ENCODE measurements around the gene KCNK17. TPM values are rescaled to one million over a fixed set of nuclear protein-coding genes. Genes with fewer than 3 reads are reported as not detected.

KCNK17 gene
- total RNA-seq, 4 donors from 2014 or later = 0.24 to 0.28 TPM; not detected in 2

GRCh38 chr6:39249278-39249677 is 64.9 kb downstream of the KCNK17 start:
- DNase-seq (ENCODE audit: low spot score) (no peak), ATAC-seq (ENCODE audit: low FRiP score) (no peak)
- TF ChIP-seq CTCF (IDR thresholded peaks at IDR 0.05) = no peak

Other genes starting within 250 kb of the KCNK17 start
- 10 to 100 TPM; 13.3 to 20.5 (median 16.3) TPM for gene SAYSD1, start 199.2 kb downstream of the KCNK17 start, total RNA-seq
- gene KCNK5, start 84.9 kb downstream of the KCNK17 start, total RNA-seq = 10 to 100 TPM in 1 of 4 donors, 1 to 10 TPM in 3; 1.7 to 10.9 (median 4.1) TPM
- not detected for gene KCNK16, start 8.3 kb upstream of the KCNK17 start, total RNA-seq